HL-60 (cell line): ENCODE measurements around the gene KCNG2.
"Not testable (repeated sequence)": the region's sequence is repeated elsewhere in the genome, so short reads cannot be mapped to it uniquely, and the experiment has no call there.

Experiments used
- DNase-seq, 2 experiments: peaks; one replicate each; pipeline ENCODE4 v3.0.0-alpha.2; 2010 to 2020; ENCODE audit warnings: low read depth in 1 of 2, low spot score in 1 of 2
- H3K27ac ChIP-seq: fragments of 250-450 bp; sonication (Bioruptor Pico); replicated peaks from 2 replicates; pipeline ENCODE4 v1.5.1; 2020; ENCODE audit warnings: mild to moderate bottlenecking, moderate library complexity
- H3K27me3 ChIP-seq: fragments of 250-450 bp; sonication (Bioruptor Pico); 2 replicates; pipeline ENCODE4 v1.5.1; 2021; ENCODE audit warnings: mild to moderate bottlenecking, moderate library complexity; ENCODE audit not compliant: insufficient read depth, poor library complexity, severe bottlenecking
- H3K4me3 ChIP-seq: replicated peaks from 2 replicates; pipeline ENCODE4 v1.5.1; 2011; ENCODE audit warnings: mild to moderate bottlenecking, control low read depth, low read length; ENCODE audit not compliant: insufficient read depth
- CTCF ChIP-seq: IDR thresholded peaks from one replicate; pipeline ENCODE4 v1.5.1; 2011; ENCODE audit warnings: low read length, control low read depth, inconsistent platforms; ENCODE audit not compliant: insufficient read depth
- GABPA ChIP-seq: IDR thresholded peaks from 2 replicates; pipeline ENCODE4 v1.6.1; 2012; ENCODE audit warnings: low read depth
- POLR2AphosphoS5 ChIP-seq: IDR thresholded peaks from 2 replicates; pipeline ENCODE4 v1.6.1; 2012; ENCODE audit warnings: low read depth
- REST ChIP-seq: IDR thresholded peaks from 2 replicates; pipeline ENCODE4 v1.6.1; 2012; ENCODE audit warnings: low read depth; ENCODE audit not compliant: insufficient replicate concordance
- SPI1 ChIP-seq: IDR thresholded peaks from 2 replicates; pipeline ENCODE4 v1.6.1; 2012; ENCODE audit warnings: low read depth, mild to moderate bottlenecking, borderline replicate concordance

KCNG2 gene

GRCh38 chr18:79750980-79751571 lies 46.7 kb upstream of the KCNG2 start:
- DNase-seq, result no peak
- no peak overlapping the region for H3K4me3 ChIP-seq
- no peak for TF ChIP-seq POLR2AphosphoS5
- no peak for TF ChIP-seq CTCF
- no peak for TF ChIP-seq GABPA
- no peak for TF ChIP-seq SPI1
- no peak for TF ChIP-seq REST

GRCh38 chr18:79751918-79752578 lies 45.7 kb upstream of the KCNG2 start:
- not testable (repeated sequence) for H3K27me3 ChIP-seq, DNase-seq, H3K4me3 ChIP-seq, H3K27ac ChIP-seq

More at GRCh38 chr18:79750980-79751571, 46.7 kb upstream of the KCNG2 start:
- H3K27me3 ChIP-seq, result no peaks in the 10 kb centered on the region
- no peak overlapping the region for H3K27ac ChIP-seq

- H3K27me3 ChIP-seq, DNase-seq, H3K27ac ChIP-seq, H3K4me3 ChIP-seq: not testable (repeated sequence)
Measured at GRCh38 chr18:79752946-79753345, 44.8 kb upstream of the KCNG2 start.

GRCh38 chr18:79753391-79753851 lies 44.3 kb upstream of the KCNG2 start:
- H3K27ac ChIP-seq, result no peak overlapping the region
- TF ChIP-seq CTCF, result no peak
- no peaks in the 10 kb centered on the region for H3K27me3 ChIP-seq
- H3K4me3 ChIP-seq, result no peak overlapping the region
- DNase-seq, result no peak

- no peak for TF ChIP-seq GABPA
- TF ChIP-seq SPI1, result no peak
- TF ChIP-seq POLR2AphosphoS5, result no peak
- no peak for TF ChIP-seq CTCF
- Histone ChIP-seq H3K27ac (no peak overlapping the region), H3K4me3 (no peak overlapping the region), H3K27me3 (no peaks in the 10 kb centered on the region)
- no peak for DNase-seq
Measured at GRCh38 chr18:79754022-79754761, 43.5 kb upstream of the KCNG2 start.
